CD1c-positive myeloid dendritic cell (primary cell): Measurements from ENCODE around the gene TTF2.

Experiments used
- DNase-seq: peaks from one replicate; pipeline ENCODE4 v3.0.0-alpha.2; 2016; ENCODE audit errors: extremely low spot score

Gene TTF2

GRCh38 chr1:117059678-117060440 is at the start of gene TTF2:
Gene TTF2 (plus strand): TSS chr1:117060326. CDS start chr1:117060347, 21 bp downstream.
- peak; percentile 99 for DNase-seq

- no peak for DNase-seq
Measured at GRCh38 chr1:117011334-117011733, 48.8 kb upstream of the TTF2 start.

- no peak for DNase-seq
Measured at GRCh38 chr1:117013309-117013858, 46.7 kb upstream of the TTF2 start.

- DNase-seq, result no peak
Measured at GRCh38 chr1:117014209-117014608, 45.9 kb upstream of the TTF2 start.

GRCh38 chr1:117015724-117016123 is 44.4 kb upstream of the TTF2 start:
- no peak for DNase-seq

- DNase-seq, result no peak
Measured at GRCh38 chr1:117017062-117017461, 43.1 kb upstream of the TTF2 start.

- peak; percentile 57 for DNase-seq
Measured at GRCh38 chr1:117017648-117018047, 42.5 kb upstream of the TTF2 start.

- DNase-seq, result no peak
Measured at GRCh38 chr1:117020526-117021156, 39.5 kb upstream of the TTF2 start.

GRCh38 chr1:117022114-117022513 is 38.0 kb upstream of the TTF2 start:
- no peak for DNase-seq

- no peak for DNase-seq
Measured at GRCh38 chr1:117025568-117025967, 34.6 kb upstream of the TTF2 start.

- no peak for DNase-seq
Measured at GRCh38 chr1:117026361-117026760, 33.8 kb upstream of the TTF2 start.

- DNase-seq, result no peak
Measured at GRCh38 chr1:117029685-117030084, 30.4 kb upstream of the TTF2 start.

GRCh38 chr1:117030271-117030877 is 29.8 kb upstream of the TTF2 start:
- no peak for DNase-seq

GRCh38 chr1:117032266-117032665 is 27.9 kb upstream of the TTF2 start:
- DNase-seq, result no peak

GRCh38 chr1:117032681-117033539 is 27.2 kb upstream of the TTF2 start:
- DNase-seq, result no peak

- DNase-seq, result no peak
Measured at GRCh38 chr1:117033772-117034171, 26.4 kb upstream of the TTF2 start.

GRCh38 chr1:117034791-117035290 is 25.3 kb upstream of the TTF2 start:
- no peak for DNase-seq

- DNase-seq, result no peak
Measured at GRCh38 chr1:117036018-117036461, 24.1 kb upstream of the TTF2 start.

- no peak for DNase-seq
Measured at GRCh38 chr1:117037802-117038201, 22.3 kb upstream of the TTF2 start.

- DNase-seq, result no peak
Measured at GRCh38 chr1:117038236-117038635, 21.9 kb upstream of the TTF2 start.

GRCh38 chr1:117044217-117044616 is 15.9 kb upstream of the TTF2 start:
- no peak for DNase-seq
